Thoracic aorta (tissue), 2 donors: ENCODE data around the gene STK33. TPM values are rescaled to one million over a fixed set of nuclear protein-coding genes. Genes with fewer than 3 reads are reported as not detected.

Experiments
- ATAC-seq: fragments of 150-250 bp; one replicate; pipeline ENCODE4 v1.8.0; 2017; ENCODE audit warnings: low read depth; ENCODE audit not compliant: insufficient number of reproducible peaks, low FRiP score
- DNase-seq: peaks from one replicate; pipeline ENCODE4 v3.0.0-alpha.2; 2020; ENCODE audit warnings: low spot score
- H3K27ac ChIP-seq, 2 donors: fragments of 200-600 bp; sonication (generic); 1 replicate in 1 of 2; 2 replicates in 1 of 2; pipeline ENCODE4 v1.5.1; 2016; ENCODE audit warnings: mild to moderate bottlenecking in 2 of 2, moderate library complexity in 2 of 2
- H3K27me3 ChIP-seq: fragments of 200-600 bp; sonication (generic); replicated peaks from 2 replicates; pipeline ENCODE4 v1.6.0; 2016; ENCODE audit warnings: mild to moderate bottlenecking; ENCODE audit not compliant: insufficient read depth
- H3K36me3 ChIP-seq: fragments of 200-600 bp; sonication (generic); one replicate; pipeline ENCODE4 v1.5.1; 2016
- H3K4me1 ChIP-seq, 2 donors: fragments of 200-600 bp; sonication (generic); 1 replicate in 1 of 2; 2 replicates in 1 of 2; pipeline versions ENCODE4 v1.5.1 to v1.6.0; 2016; ENCODE audit warnings: low read depth in 2 of 2, mild to moderate bottlenecking in 1 of 2; ENCODE audit not compliant: control insufficient read depth in 1 of 2
- H3K4me3 ChIP-seq: fragments of 200-600 bp; sonication (generic); 2 replicates; pipeline ENCODE4 v1.5.1; 2016; ENCODE audit warnings: mild to moderate bottlenecking
- H3K9me3 ChIP-seq: fragments of 200-600 bp; sonication (generic); 2 replicates; pipeline ENCODE4 v1.5.1; 2016
- CTCF ChIP-seq: fragments of 200-600 bp; sonication (generic); IDR thresholded peaks from one replicate; pipeline ENCODE4 v1.5.1; 2019; ENCODE audit warnings: antibody characterized with exemption
- total RNA-seq, 2 donors: library from RNA; depleted of rRNA; stranded (reverse); fragments of >200 nt; gene quantifications; one replicate each; pipeline versions ENCODE4 v1.1.0 to v1.2.3, GENCODE V29; 2016

The STK33 gene
- total RNA-seq, 2 donors from 2014 or later, result 1.3 TPM; not detected in 1

DNA sequence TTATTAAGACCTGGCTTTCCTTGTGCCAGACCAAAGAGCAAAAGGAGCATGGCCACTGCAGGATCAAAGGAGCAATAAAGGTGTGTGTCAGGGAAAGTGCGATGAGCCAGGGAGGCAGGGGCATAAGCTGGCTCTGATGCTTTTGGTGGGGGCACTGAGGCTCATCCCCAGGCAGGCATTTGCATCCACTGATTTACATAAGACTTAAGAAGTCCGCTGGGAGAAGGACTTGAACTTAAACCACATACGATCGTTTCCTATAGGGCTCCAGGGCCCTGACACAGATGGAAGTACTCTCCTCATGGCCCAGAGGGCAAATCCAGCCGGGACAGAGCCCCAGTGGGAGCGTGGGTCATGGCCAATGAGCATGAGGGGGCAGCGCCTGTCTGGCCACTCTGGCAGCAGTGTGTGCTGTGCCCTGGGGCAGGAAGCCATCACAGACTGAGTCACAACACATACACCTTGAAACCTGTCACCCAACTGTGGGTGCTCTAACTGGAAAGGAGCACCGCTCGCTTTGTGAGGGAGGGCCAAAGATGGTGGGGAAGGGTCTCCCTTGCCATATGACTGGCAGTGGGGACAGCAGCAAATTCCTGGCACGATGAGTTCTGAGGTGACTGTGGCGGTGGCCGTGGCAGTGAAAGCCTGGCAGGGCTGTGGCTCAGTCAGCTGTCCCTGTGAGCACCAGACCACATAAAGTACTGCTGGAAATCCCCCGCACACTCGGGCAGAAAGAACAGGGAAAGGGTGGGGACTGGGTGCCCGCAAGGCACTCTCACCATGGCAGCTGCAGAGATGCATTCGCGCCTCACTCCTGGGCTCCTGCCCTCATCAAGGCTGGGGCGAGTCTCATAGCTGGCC lies 251.0 kb downstream of the STK33 start:
- no peak overlapping the region for H3K27ac ChIP-seq
- ATAC-seq (no peak), DNase-seq (no peak)
- no peaks in the 10 kb centered on the region for H3K9me3 ChIP-seq
- H3K4me3 ChIP-seq, result no peak overlapping the region
- no peaks in the 10 kb centered on the region for H3K27me3 ChIP-seq
- H3K4me1 ChIP-seq, result no peaks in the 10 kb centered on the region
- H3K36me3 ChIP-seq, result no peaks in the 10 kb centered on the region
- TF ChIP-seq CTCF, result no peak

- H3K4me3 ChIP-seq, result no peak overlapping the region
- TF ChIP-seq CTCF, result no peak
- H3K4me1 ChIP-seq, result no peaks in the 10 kb centered on the region
- DNase-seq (no peak), ATAC-seq (no peak)
- no peaks in the 10 kb centered on the region for H3K9me3 ChIP-seq
- H3K27ac ChIP-seq, result no peak overlapping the region
- H3K36me3 ChIP-seq, result no peaks in the 10 kb centered on the region
- H3K27me3 ChIP-seq, result no peaks in the 10 kb centered on the region
Observed at GRCh38 chr11:8341996-8342395, 252.0 kb downstream of the STK33 start.

Other genes with a start within 250 kb of the STK33 start
- 10 to 100 TPM; 10.2 to 18.1 TPM for gene TRIM66, start 88.4 kb upstream of the STK33 start, total RNA-seq
- gene RPL27A, start 88.6 kb upstream of the STK33 start, total RNA-seq, result 100 to 1,000 TPM; 537 to 617 TPM